Testis (tissue), 2 donors: Measurements from ENCODE around the gene C19orf81.

Source experiments
- CTCF ChIP-seq, 3 experiments: fragments of 450-650 bp in 2 of 3; fragments of 200-600 bp in 1 of 3; sonication (generic) in 1 of 3; IDR thresholded peaks; one replicate each; pipeline ENCODE4 v1.5.1; 2016 to 2019; ENCODE audit warnings: antibody characterized with exemption in 3 of 3, mild to moderate bottlenecking in 2 of 3, moderate library complexity in 1 of 3
- POLR2A ChIP-seq: fragments of 450-650 bp; IDR thresholded peaks from one replicate; pipeline ENCODE4 v1.6.1; 2017; ENCODE audit warnings: antibody characterized with exemption, mild to moderate bottlenecking, moderate library complexity

- TF ChIP-seq CTCF (IDR thresholded peaks at IDR 0.05) (no peak), POLR2A (no peak)
Measured at GRCh38 chr19:50624949-50625600, 24.2 kb upstream of the C19orf81 start.
